ENCODE results near the gene ATF7IP2.
"Not testable (repeated sequence)": the region's sequence is repeated elsewhere in the genome, so short reads cannot be mapped to it uniquely, and the experiment has no call there.

ATF7IP2 gene

GRCh38 chr16:10504404-10504885 is 118.6 kb downstream of the ATF7IP2 start:
- H4K20me1 ChIP-seq, result no peaks in the 10 kb centered on the region
- H3K27ac ChIP-seq, result no peak overlapping the region
- no peak overlapping the region for H3K4me3 ChIP-seq
- no peaks in the 10 kb centered on the region for H3K4me1 ChIP-seq
- H3K36me3 ChIP-seq, result no peaks in the 10 kb centered on the region
- no peak for TF ChIP-seq Cebpa-rat (IDR thresholded peaks at IDR 0.05)
- no peak overlapping the region for H3K9ac ChIP-seq
- H3K9me3 ChIP-seq, result no peaks in the 10 kb centered on the region
- no peaks in the 10 kb centered on the region for H3K27me3 ChIP-seq
- no peak overlapping the region for H3K4me2 ChIP-seq

- H3K27me3 ChIP-seq, H3K4me2 ChIP-seq, H3K4me3 ChIP-seq, H3K36me3 ChIP-seq, H3K27ac ChIP-seq, H3K4me1 ChIP-seq, H4K20me1 ChIP-seq, H3K9ac ChIP-seq, H3K9me3 ChIP-seq: not testable (repeated sequence)
These were observed 119.4 kb downstream of the ATF7IP2 start for GRCh38 chr16:10505286-10505685.

GRCh38 chr16:10509534-10510025 is 123.7 kb downstream of the ATF7IP2 start:
- H3K27ac ChIP-seq, result no peak overlapping the region
- no peaks in the 10 kb centered on the region for H4K20me1 ChIP-seq
- H3K9me3 ChIP-seq, result no peaks in the 10 kb centered on the region
- no peak overlapping the region for H3K4me2 ChIP-seq
- H3K36me3 ChIP-seq, result no peaks in the 10 kb centered on the region
- no peak overlapping the region for H3K4me3 ChIP-seq
- TF ChIP-seq Cebpa-rat (IDR thresholded peaks at IDR 0.05), result no peak
- H3K27me3 ChIP-seq, result no peaks in the 10 kb centered on the region
- peaks cover 6% of the 10 kb centered on the region; the same call in 1 of the 2 replicates for H3K4me1 ChIP-seq
- H3K9ac ChIP-seq, result no peak overlapping the region

- Histone ChIP-seq H3K9me3 (no peaks in the 10 kb centered on the region), H3K4me1 (peaks cover 10% of the 10 kb centered on the region; the same call in 1 of the 2 replicates), H3K4me2 (no peak overlapping the region), H3K4me3 (no peak overlapping the region), H3K27me3 (no peaks in the 10 kb centered on the region), H3K36me3 (no peaks in the 10 kb centered on the region), H3K9ac (no peak overlapping the region), H4K20me1 (no peaks in the 10 kb centered on the region), H3K27ac (no peak overlapping the region)
- no peak for TF ChIP-seq Cebpa-rat (IDR thresholded peaks at IDR 0.05)
These were observed 124.4 kb downstream of the ATF7IP2 start for GRCh38 chr16:10510279-10510678.

- TF ChIP-seq Cebpa-rat (IDR thresholded peaks at IDR 0.05), result no peak
- no peak overlapping the region for H3K4me3 ChIP-seq
- H4K20me1 ChIP-seq, result no peaks in the 10 kb centered on the region
- no peak overlapping the region for H3K27ac ChIP-seq
- H3K9me3 ChIP-seq, result peaks cover 3% of the 10 kb centered on the region; the same call in 1 of the 2 replicates
- no peaks in the 10 kb centered on the region for H3K36me3 ChIP-seq
- no peak overlapping the region for H3K9ac ChIP-seq
- H3K4me2 ChIP-seq, result no peak overlapping the region
- H3K4me1 ChIP-seq, result peaks cover 10% of the 10 kb centered on the region; the same call in 1 of the 2 replicates
- H3K27me3 ChIP-seq, result no peaks in the 10 kb centered on the region
These were observed 126.0 kb downstream of the ATF7IP2 start for GRCh38 chr16:10511829-10512228.

GRCh38 chr16:10514369-10515055 is 128.7 kb downstream of the ATF7IP2 start:
- no peaks in the 10 kb centered on the region for H4K20me1 ChIP-seq
- H3K9me3 ChIP-seq, result peaks cover 3% of the 10 kb centered on the region; the same call in 1 of the 2 replicates
- no peaks in the 10 kb centered on the region for H3K27me3 ChIP-seq
- no peak overlapping the region for H3K4me3 ChIP-seq
- H3K4me2 ChIP-seq, result no peak overlapping the region
- H3K9ac ChIP-seq, result no peak overlapping the region
- no peak overlapping the region for H3K27ac ChIP-seq
- TF ChIP-seq Cebpa-rat (IDR thresholded peaks at IDR 0.05), result no peak
- peaks cover 10% of the 10 kb centered on the region; the same call in 1 of the 2 replicates for H3K4me1 ChIP-seq
- H3K36me3 ChIP-seq, result no peaks in the 10 kb centered on the region

GRCh38 chr16:10517868-10518267 is 132.0 kb downstream of the ATF7IP2 start:
- Histone ChIP-seq H3K4me1 (peaks cover 7% of the 10 kb centered on the region; the same call in 1 of the 2 replicates), H3K4me2 (no peak overlapping the region), H3K9me3 (peaks cover 3% of the 10 kb centered on the region; the same call in 1 of the 2 replicates), H3K9ac (no peak overlapping the region), H4K20me1 (no peaks in the 10 kb centered on the region), H3K4me3 (no peak overlapping the region), H3K27me3 (no peaks in the 10 kb centered on the region), H3K27ac (no peak overlapping the region), H3K36me3 (no peaks in the 10 kb centered on the region)
- TF ChIP-seq Cebpa-rat (IDR thresholded peaks at IDR 0.05), result no peak

- Histone ChIP-seq H3K4me2 (no peak overlapping the region), H4K20me1 (no peaks in the 10 kb centered on the region), H3K4me1 (peaks cover 10% of the 10 kb centered on the region; the same call in 1 of the 2 replicates), H3K27ac (no peak overlapping the region), H3K27me3 (no peaks in the 10 kb centered on the region), H3K4me3 (no peak overlapping the region), H3K36me3 (no peaks in the 10 kb centered on the region), H3K9me3 (peaks cover 3% of the 10 kb centered on the region; the same call in 1 of the 2 replicates), H3K9ac (no peak overlapping the region)
- TF ChIP-seq Cebpa-rat (IDR thresholded peaks at IDR 0.05), result no peak
These were observed 132.7 kb downstream of the ATF7IP2 start for GRCh38 chr16:10518479-10519041.

GRCh38 chr16:10519297-10519696 is 133.4 kb downstream of the ATF7IP2 start:
- TF ChIP-seq Cebpa-rat (IDR thresholded peaks at IDR 0.05), result no peak

More at GRCh38 chr16:10519297-10519696, 133.4 kb downstream of the ATF7IP2 start:
- Histone ChIP-seq H3K4me3 (no peak overlapping the region), H3K27ac (no peak overlapping the region), H3K4me1 (peaks cover 10% of the 10 kb centered on the region; the same call in 1 of the 2 replicates), H3K36me3 (no peaks in the 10 kb centered on the region), H3K9me3 (peaks cover 3% of the 10 kb centered on the region; the same call in 1 of the 2 replicates), H3K9ac (no peak overlapping the region), H3K27me3 (no peaks in the 10 kb centered on the region), H3K4me2 (no peak overlapping the region), H4K20me1 (no peaks in the 10 kb centered on the region)

All from BLaER1 (cell line).